Muscle layer of colon (tissue), 2 donors: ENCODE measurements around the gene MYO5B.

ENCODE experiments used
- H3K27ac ChIP-seq: one replicate; pipeline ENCODE4 v1.7.0; 2013; ENCODE audit warnings: low read depth, mild to moderate bottlenecking, low read length, moderate library complexity
- H3K27me3 ChIP-seq, 2 donors: one replicate each; pipeline ENCODE4 v1.7.0; 2013; ENCODE audit warnings: low read length in 2 of 2, mild to moderate bottlenecking in 2 of 2; ENCODE audit not compliant: insufficient read depth in 2 of 2, control insufficient read depth in 1 of 2
- H3K36me3 ChIP-seq: one replicate; pipeline ENCODE4 v1.7.0; 2013; ENCODE audit warnings: mild to moderate bottlenecking, low read length; ENCODE audit not compliant: insufficient read depth
- H3K4me1 ChIP-seq: one replicate; pipeline ENCODE4 v1.7.0; 2013; ENCODE audit warnings: mild to moderate bottlenecking, low read length; ENCODE audit not compliant: insufficient read depth
- H3K4me3 ChIP-seq, 2 donors: one replicate each; pipeline ENCODE4 v1.7.0; 2013; ENCODE audit warnings: low read length in 2 of 2, low read depth in 1 of 2, mild to moderate bottlenecking in 1 of 2, moderate library complexity in 1 of 2
- H3K9ac ChIP-seq: one replicate; pipeline ENCODE4 v1.7.0; 2013; ENCODE audit warnings: low read length
- H3K9me3 ChIP-seq: one replicate; pipeline ENCODE4 v1.7.0; 2013; ENCODE audit warnings: mild to moderate bottlenecking, low read length
- donor health status: abdominal sarcoma.
- donor health status: Adenocarcinoma of cecum.

MYO5B gene

DNA sequence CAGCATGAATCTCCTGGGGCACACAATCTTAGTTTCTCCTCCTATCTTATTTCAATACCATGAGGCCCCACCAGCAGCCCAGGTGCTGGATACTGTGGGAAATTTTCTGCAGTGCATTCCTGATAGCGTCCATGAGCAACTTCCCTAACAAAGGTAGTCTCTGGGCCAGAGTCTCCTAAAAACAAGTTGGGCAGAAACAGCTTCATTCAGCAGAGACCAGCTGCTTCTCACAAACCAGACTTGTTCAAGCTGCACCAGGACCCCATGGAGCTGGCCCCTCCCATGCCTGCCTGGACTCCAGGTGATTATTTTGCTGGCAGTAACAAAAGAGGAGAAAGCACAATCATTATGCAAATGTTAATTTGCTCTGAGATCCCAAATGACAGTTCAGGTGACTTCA is 31.4 kb downstream of the MYO5B start:
- H3K9ac ChIP-seq, result no peak overlapping the region
- H3K9me3 ChIP-seq, result no peaks in the 10 kb centered on the region
- H3K27me3 ChIP-seq, result no peaks in the 10 kb centered on the region
- H3K27ac ChIP-seq, result no peak overlapping the region
- no peaks in the 10 kb centered on the region for H3K36me3 ChIP-seq
- H3K4me3 ChIP-seq, result no peak overlapping the region
- H3K4me1 ChIP-seq, result no peaks in the 10 kb centered on the region

GRCh38 chr18:50162486-50163304 is 32.3 kb downstream of the MYO5B start:
- Histone ChIP-seq H3K9ac (no peak overlapping the region), H3K36me3 (no peaks in the 10 kb centered on the region), H3K4me1 (no peaks in the 10 kb centered on the region)

GRCh38 chr18:50161597-50162205 is 33.2 kb downstream of the MYO5B start:
- no peaks in the 10 kb centered on the region for H3K4me1 ChIP-seq
- H3K9ac ChIP-seq, result no peak overlapping the region
- no peaks in the 10 kb centered on the region for H3K27me3 ChIP-seq
- H3K9me3 ChIP-seq, result no peaks in the 10 kb centered on the region
- H3K27ac ChIP-seq, result no peak overlapping the region
- H3K4me3 ChIP-seq, result no peak overlapping the region
- H3K36me3 ChIP-seq, result no peaks in the 10 kb centered on the region

More at GRCh38 chr18:50162486-50163304, 32.3 kb downstream of the MYO5B start:
- H3K4me3 ChIP-seq, result no peak overlapping the region
- H3K27me3 ChIP-seq, result no peaks in the 10 kb centered on the region
- H3K27ac ChIP-seq, result no peak overlapping the region
- H3K9me3 ChIP-seq, result no peaks in the 10 kb centered on the region

- H3K36me3 ChIP-seq, result no peaks in the 10 kb centered on the region
- no peaks in the 10 kb centered on the region for H3K4me1 ChIP-seq
- no peak overlapping the region for H3K9ac ChIP-seq
- no peaks in the 10 kb centered on the region for H3K9me3 ChIP-seq
- H3K27me3 ChIP-seq, result no peaks in the 10 kb centered on the region
- H3K27ac ChIP-seq, result no peak overlapping the region
- no peak overlapping the region for H3K4me3 ChIP-seq
Observed at GRCh38 chr18:50159654-50160046, 35.3 kb downstream of the MYO5B start.

- H3K27ac ChIP-seq, result no peak overlapping the region
- H3K36me3 ChIP-seq, result no peaks in the 10 kb centered on the region
- no peaks in the 10 kb centered on the region for H3K9me3 ChIP-seq
- H3K9ac ChIP-seq, result no peak overlapping the region
- no peak overlapping the region for H3K4me3 ChIP-seq
- no peaks in the 10 kb centered on the region for H3K27me3 ChIP-seq
- H3K4me1 ChIP-seq, result no peaks in the 10 kb centered on the region
Observed at GRCh38 chr18:50158866-50159653, 35.9 kb downstream of the MYO5B start.

- Histone ChIP-seq H3K4me3 (no peak overlapping the region), H3K9ac (no peak overlapping the region), H3K27ac (no peak overlapping the region)
Observed at GRCh38 chr18:50155406-50155805, 39.5 kb downstream of the MYO5B start.

GRCh38 chr18:50154420-50154819 is 40.5 kb downstream of the MYO5B start:
- Histone ChIP-seq H3K4me1 (no peaks in the 10 kb centered on the region), H3K9ac (no peak overlapping the region), H3K36me3 (no peaks in the 10 kb centered on the region), H3K27me3 (no peaks in the 10 kb centered on the region), H3K9me3 (no peaks in the 10 kb centered on the region), H3K27ac (no peak overlapping the region), H3K4me3 (no peak overlapping the region)

More at GRCh38 chr18:50155406-50155805, 39.5 kb downstream of the MYO5B start:
- no peaks in the 10 kb centered on the region for H3K9me3 ChIP-seq
- H3K27me3 ChIP-seq, result no peaks in the 10 kb centered on the region
- H3K36me3 ChIP-seq, result no peaks in the 10 kb centered on the region
- H3K4me1 ChIP-seq, result no peaks in the 10 kb centered on the region

DNA sequence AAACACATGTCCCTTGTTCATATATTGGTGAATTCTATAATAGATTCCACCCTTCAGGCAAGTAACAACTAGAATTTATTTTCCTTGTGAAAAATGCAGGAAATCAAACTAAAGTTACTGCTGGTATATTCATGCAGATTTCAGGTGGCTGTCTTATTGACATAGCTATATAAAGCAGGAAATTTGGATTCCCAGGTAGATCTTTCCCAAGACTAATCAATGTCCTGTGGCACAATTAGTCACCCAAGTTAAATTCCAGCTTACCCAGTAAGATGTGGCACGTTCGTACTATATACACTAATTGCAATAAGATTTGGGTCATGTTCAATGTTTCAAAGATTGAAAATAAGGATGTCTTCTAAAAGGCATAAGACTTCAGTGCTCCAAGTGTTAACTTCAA is 42.0 kb downstream of the MYO5B start:
- Histone ChIP-seq H3K9ac (no peak overlapping the region), H3K36me3 (no peaks in the 10 kb centered on the region), H3K27me3 (no peaks in the 10 kb centered on the region), H3K9me3 (no peaks in the 10 kb centered on the region), H3K27ac (no peak overlapping the region), H3K4me1 (no peaks in the 10 kb centered on the region), H3K4me3 (no peak overlapping the region)

DNA sequence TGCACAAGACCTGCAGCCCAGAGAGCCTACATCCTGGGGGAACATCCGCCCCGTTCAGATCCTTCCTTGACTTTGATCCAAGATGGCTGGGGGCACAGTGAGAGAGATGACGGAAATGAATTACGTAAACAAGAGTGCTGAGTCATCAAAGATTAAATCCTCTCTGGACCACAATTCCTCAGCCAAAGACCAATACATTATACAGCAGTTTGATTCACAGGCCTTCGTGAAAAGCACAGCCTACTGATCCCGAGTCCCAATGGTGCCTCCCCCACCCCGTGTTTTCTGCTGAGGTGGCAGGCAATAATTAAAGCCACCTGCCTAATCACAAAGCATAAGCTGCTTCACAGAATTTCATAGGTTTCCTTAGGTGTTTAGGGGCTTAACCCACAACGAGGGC is 43.0 kb downstream of the MYO5B start:
- H3K9ac ChIP-seq, result no peak overlapping the region
- no peak overlapping the region for H3K4me3 ChIP-seq
- no peak overlapping the region for H3K27ac ChIP-seq
- H3K27me3 ChIP-seq, result no peaks in the 10 kb centered on the region
- no peaks in the 10 kb centered on the region for H3K9me3 ChIP-seq
- H3K36me3 ChIP-seq, result no peaks in the 10 kb centered on the region
- no peaks in the 10 kb centered on the region for H3K4me1 ChIP-seq

DNA sequence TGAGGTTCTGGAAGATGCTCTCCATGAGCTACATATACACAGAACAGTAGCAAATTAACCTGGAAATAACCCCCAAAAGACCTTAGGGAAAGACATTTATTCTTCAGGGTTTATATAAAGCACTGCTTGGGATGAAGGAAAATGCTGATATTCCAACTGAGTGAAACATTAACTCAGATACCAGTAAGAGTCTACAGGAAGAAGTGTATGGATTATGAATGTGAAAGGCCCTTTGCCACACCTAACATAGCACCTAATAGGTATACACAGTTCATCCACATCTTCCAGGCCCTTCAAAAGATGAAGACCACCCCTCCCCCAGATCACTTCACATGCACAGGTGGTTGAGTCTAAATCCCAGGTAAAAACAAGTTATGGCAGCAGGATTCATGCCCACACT is 50.4 kb downstream of the MYO5B start:
- no peak overlapping the region for H3K9ac ChIP-seq
- no peaks in the 10 kb centered on the region for H3K9me3 ChIP-seq
- no peaks in the 10 kb centered on the region for H3K4me1 ChIP-seq
- H3K4me3 ChIP-seq, result no peak overlapping the region
- H3K27me3 ChIP-seq, result no peaks in the 10 kb centered on the region
- no peaks in the 10 kb centered on the region for H3K36me3 ChIP-seq
- H3K27ac ChIP-seq, result no peak overlapping the region

DNA sequence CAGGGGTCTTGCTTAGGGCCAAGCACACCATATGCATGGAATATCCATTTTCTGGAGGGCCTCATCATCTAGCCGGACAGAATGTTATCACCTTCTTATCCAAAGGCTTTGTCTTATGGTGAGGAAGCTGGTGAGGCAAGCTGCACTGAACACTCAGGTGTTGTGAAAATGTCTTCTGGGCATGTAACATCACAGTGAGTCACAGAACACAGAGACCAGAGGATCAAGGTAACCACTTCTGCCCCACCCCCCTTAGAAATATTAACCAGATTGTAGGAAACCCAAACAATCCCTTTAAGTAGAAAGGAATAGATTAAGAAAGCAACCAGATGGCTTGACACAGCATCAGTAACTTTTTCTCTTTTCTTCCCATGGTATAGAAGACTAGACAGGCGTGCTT is 51.1 kb downstream of the MYO5B start:
- H3K27ac ChIP-seq, result no peak overlapping the region
- no peaks in the 10 kb centered on the region for H3K36me3 ChIP-seq

More for the DNA sequence above, 51.1 kb downstream of the MYO5B start:
- Histone ChIP-seq H3K4me1 (no peaks in the 10 kb centered on the region), H3K27me3 (no peaks in the 10 kb centered on the region), H3K9ac (no peak overlapping the region), H3K9me3 (no peaks in the 10 kb centered on the region), H3K4me3 (no peak overlapping the region)
